ENCODE measurements around the gene ADIG.
"Not testable (repeated sequence)": the region's sequence is repeated elsewhere in the genome, so short reads cannot be mapped to it uniquely, and the experiment has no call there.

The ADIG gene

DNA sequence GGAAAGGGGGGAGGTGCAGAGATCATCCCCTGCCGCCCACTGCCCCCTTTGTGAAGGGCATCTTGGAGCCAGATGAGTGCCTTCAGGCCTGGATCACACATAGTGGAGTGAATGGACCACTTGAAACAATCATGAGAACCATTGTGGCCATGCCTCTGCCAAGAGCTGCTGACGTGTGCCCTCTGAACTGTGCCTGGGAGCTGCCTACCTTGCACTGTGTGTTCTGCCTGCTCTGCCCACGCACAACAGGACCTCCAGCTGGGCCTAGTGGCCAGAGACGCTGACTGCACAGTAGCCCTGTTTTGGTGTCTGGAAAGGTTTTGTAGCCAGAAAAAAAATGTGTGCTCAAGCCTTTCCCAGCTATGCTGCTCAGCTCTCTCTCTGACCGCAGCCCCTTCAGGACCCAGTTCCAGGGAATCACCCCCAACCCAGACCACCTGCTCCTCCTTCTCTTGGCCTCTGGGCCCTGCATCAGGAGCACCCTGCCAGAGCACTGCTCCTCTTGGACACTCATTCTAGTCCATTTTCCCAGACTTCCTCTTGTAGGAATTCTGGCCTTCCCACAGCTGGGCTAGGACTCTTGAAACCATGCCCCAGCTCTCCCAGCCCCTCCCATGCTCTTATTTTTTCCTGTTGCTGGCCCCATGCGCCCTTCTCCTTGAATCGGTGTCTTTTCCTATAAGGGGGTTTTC lies 1.6 kb upstream of the ADIG start:
- DNase-seq = no peak

DNA sequence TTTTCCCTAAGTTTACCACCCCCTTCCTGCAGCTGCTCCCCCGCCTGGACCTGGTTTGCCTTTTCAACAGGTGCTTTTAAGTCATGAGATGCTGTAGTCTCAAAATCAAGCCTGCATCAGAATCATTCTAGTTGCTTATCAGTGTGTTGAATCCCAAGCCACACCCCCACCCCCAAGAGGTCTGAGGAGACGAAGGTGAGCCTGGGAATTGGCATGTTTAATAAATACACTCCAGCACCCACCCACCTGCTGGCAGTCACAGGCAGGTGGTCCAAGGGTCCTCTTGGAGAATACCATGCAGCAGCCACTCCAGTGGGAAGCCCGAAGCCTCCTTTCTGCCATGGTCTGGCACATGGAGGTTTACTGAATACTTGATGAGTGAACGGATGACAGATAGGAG lies 1.1 kb upstream of the ADIG start:
- no peak for DNase-seq

DNA sequence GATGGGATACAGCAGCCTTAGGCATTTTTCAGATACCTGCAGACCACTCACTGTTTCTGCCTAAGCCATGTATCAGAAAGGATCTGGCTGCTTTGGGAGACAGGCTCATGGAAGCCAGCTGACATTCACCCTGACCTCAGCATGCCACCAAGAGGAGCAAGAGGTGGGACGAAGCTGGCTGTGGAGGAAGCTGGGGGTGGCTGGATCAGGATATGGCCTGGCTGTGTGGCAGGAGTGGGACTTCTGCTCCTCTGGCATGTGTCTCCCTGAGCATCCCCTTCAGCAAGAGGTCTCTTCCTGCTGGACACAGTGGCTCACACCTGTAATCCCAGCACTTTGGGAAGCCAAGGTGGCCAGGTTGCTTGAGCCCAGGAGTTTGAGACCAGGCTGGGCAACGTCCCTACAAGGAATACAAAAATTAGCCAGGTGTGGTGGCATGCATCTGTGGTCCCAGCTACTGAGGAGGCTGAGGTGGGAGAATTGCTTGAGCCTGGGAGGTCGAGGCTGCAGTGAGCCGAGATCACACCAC lies 897 bp downstream of the ADIG start:
- DNase-seq = no peak

DNA sequence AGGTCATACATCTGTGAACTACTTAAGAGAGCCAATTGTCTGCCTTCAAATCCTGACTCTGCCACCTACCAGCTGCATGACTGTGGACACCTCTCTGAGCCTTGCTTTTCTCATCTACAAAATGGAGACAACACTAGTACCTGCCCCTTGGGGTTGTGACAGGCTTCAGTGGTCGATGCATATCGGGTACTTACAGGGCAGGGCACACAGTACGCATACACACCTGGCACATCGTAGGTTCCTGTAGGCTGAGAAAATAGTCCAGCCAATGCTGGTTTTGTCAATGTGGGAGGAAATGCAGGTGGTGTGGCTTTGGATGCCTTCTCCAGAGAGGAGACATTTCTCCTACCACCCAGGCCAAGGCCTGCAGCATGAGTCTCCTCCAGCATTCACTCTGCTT lies 2.3 kb downstream of the ADIG start:
- DNase-seq = no peak

DNA sequence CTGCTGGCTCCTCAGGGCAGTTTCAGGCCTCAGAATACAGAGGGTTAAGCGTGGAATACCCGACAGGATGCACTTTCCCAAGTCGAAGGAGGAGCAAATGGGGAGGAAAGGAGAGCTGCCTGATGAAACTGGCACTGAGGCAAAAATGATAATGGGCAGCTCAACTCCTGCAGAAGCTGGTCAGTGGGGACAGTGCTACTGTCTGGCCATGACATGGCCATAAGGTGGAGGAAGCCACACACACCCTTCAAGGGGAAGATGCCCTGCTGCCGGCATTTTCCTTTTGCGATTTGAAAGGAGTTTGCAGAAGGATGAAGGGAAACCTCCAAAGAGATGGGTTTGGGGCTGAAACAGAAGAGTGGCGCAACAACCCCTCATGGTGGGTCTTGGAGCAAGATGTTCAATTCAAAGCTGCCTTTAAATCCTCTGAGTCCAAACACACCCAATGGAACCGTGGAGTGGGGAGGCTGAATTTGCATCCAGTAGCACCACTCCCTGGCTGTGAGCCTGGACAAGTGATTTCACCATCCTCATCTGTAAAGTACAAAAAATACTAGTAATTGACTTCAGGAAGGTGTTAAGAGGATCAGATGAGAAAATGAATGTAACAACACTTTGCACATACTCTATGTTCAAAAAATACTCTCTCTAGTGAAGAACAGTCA lies 3.2 kb downstream of the ADIG start:
- DNase-seq = no peak

DNA sequence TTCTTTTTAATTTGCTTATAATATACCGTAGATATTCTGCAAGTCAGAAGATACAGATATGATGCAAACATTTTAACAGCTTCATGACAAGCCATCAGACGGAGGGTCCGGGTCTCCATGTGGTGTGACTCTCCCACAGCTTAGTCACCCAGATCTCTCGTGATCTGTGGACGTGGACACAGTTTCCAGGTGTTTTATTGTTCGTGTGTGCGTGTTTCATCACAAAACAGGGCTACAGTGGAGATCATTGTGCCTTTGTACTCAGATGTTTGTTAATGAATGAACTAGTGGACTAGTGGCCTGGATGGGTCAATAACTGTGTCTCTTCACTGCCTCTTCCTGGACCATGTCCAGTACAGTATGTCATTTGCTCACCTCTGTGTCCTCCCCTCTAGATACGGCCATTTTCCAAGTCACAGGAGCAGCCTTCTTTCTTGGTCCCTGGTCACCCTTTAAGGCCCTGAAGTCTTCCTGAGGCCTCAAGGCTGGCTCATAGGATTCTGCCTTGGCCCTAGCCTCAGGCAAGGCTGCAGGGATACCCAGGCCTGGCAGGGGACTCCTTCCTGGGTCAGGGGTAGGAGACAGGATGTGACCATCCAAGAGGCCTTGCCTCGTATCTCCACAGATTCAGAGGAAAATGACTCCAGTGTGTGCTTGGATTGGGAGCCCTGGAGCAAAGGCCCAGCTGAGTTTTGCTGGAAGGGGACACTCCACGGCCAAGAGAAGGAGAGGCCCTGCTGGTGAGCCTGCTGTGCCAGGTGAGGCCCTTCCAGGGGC lies 4.6 kb downstream of the ADIG start:
- DNase-seq = no peak

DNA sequence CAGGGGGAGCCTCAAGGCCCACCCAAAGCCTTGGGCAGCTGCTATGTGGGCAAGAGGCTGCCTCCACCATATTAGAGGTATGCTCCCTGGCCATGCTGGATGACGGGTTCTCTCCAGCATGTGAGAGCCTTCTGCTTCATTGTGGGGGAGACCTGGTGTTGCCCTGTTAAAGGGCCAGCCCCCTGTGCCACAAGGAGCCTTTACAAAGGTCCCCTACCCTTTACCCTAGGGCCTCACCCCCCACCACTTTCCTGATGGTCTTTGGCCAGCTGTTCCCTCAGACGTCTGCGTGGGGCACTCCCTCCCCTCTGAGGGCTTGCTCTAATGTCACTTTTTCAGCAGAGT lies 5.2 kb downstream of the ADIG start:
- no peak for DNase-seq

DNA sequence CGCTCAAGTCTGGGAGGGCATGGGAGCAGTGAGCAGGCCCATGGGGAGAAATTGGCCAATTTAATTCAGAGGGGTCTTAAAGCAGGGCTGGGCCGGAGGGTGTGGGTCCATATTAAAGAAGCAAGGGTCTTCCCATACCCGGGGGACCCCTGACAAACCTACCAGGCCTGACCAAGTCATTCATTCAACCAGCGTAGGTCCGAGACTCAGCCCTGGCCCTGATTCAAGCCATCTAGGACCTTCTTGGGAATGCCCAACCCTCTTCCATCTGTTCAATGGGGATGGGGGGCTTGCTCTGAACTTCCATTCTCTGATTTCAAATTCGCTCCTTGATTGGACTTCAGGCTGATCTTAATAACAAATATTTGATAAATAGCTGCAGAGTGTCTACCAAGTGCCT lies 7.3 kb downstream of the ADIG start:
- no peak for DNase-seq

DNA sequence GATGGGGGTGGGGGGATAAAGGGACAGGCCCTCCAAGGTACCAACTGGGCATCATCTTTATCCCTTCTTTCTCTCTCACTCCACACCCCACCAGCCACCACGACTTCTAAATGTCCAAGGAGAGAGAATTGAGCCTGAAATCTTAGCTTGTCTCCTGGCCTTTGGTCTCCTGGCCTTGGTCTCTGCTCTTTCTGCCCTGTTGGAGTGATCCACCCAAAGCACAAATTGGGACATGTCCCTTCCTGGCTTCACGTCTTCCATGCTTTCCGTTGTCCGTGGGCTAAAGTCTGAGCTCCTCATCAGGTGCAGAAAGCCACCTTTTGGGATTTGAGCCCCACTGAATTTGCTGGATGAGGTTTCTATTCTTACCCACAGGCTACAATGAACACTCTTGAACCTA lies 8.4 kb downstream of the ADIG start:
- no peak for DNase-seq

DNA sequence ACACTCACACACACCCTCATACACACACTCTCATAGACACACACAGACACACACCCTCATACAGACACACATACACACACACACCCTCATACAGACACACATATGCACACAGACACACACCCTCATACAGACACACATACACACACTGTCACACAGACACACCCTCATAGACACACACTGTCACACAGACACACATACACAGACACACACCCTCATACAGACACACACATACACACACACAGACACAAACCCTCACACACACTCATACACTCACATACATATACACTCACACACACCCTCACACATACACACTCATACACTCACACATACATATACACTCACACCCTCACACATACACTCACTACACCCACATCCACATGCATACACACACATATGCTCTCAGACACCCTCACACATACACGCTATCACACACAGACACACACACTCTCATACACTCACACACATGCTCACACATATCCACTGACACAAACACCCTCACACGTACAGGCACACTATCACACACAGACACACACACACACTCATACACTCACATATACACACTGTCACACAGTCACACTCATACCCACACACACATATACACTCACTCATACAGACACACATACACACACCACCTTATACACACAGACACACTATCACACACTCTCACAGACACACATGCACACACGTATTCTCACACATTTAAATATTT lies 9.1 kb downstream of the ADIG start:
- DNase-seq = no peak

DNA sequence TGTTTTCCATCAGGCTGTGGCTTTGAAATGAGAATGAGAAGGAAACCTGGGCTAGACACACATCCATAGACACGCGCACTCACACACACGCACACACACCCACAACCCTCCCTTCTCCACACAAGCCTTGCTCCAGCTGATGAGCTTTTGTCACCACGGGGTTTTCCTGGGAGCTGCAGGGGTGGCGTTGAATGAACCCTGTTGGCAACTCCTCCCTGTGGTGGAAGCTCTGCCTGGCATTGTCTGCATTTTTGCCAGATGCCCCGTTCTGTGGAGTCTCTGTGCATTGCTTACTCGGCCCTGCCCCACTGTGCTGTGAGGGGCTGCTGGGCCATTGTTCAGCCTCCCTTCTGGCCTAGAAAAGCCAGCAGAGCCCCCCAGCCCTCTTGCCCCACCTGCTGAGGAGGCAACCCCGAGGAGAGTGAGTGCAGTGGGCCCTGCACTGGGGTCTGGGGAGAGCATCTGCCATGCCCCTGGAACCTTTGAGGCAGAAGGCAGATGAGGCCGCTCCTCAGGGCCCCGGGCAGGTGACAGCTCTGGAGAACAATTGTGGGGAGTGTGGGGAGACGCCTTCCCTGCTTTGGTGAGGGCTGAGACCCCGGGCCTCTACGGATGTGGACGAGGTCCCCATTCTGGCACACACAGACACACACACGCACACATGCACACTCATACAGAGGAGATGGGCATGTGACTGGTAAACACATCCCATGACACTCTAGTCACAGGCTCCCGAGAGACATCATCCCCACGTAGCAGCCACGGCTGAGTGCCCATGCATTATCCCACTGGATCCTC lies 9.9 kb downstream of the ADIG start:
- DNase-seq = no peak

DNA sequence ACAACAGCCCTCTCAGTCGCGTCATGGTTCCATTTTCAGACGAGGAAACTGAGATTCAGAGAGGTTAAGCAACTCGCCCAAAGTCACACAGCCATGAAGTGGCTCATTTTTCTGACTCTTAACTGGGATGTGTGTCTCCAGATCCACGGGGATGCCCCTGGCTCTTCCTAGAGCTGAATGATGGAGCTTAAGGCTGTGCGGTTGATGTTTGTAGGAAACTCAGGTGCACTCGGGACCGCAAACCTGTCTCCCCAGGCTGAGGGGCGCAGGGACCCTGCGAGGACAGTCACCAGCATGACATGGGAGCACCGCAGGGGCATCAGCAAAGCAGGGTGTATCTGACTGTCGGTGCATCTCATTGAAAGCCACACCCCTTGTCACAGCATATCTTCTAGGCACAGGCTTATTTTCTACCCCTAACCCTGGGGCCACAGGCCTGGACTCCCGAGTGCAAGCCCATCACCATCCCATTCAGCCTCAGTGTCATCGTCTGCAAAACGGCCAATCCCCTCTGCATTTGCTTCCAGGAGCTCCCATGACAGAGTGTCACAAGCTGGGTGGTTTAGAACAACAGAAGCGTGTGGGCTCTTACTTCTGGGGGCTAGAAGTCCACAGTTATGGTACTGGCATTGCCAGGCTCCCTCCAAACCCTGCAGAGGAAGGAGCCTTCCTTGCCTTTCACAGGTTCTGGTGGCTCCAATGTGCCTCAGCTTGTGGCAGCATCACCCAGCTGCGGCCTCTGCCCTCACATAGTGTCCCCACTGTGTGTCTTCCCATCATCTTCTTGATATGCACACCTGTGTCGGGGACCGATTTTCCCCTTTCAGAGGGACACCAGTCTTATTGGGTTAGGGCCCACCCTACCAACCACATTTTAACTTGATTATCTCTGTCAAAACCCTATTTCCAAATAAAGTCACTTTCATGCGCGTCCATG lies 10.7 kb downstream of the ADIG start:
- DNase-seq = no peak

DNA sequence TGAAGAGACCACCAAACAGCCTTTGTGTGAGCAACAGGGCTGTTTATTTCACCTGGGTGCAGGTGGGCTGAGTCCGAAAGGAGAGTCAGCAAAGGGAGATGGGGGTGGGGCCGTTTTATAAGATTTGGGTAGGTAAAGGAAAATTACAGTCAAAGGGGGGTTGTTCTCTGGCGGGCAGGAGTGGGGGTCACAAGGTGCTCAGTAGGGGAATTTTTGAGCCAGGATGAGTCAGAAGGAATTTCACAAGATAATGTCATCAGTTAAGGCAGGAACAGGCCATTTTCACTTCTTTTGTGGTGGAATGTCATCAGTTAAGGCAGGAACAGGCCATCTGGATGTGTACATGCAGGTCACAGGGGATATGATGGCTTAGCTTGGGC lies 11.4 kb downstream of the ADIG start:
- DNase-seq = not testable (repeated sequence)

DNA sequence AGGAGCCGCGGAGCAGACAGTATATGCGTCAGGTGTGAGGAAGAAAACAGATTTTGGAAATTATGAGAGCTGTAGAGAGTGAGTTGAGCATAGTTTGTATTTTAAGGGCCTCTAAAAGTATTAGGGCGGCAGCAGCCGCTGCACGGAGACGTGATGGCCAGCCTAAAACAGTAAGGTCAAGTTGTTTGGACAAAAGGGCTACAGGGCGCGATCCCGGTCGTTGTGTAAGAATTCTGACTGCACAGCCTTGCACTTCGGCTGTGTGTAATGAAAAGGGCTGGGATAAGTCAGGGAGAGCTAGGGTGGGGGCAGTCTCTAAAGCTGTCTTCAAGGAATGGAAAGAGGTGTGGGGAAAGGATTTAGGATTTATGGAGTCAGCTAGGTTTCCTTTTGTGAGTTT lies 13.3 kb downstream of the ADIG start:
- not testable (repeated sequence) for DNase-seq

DNA sequence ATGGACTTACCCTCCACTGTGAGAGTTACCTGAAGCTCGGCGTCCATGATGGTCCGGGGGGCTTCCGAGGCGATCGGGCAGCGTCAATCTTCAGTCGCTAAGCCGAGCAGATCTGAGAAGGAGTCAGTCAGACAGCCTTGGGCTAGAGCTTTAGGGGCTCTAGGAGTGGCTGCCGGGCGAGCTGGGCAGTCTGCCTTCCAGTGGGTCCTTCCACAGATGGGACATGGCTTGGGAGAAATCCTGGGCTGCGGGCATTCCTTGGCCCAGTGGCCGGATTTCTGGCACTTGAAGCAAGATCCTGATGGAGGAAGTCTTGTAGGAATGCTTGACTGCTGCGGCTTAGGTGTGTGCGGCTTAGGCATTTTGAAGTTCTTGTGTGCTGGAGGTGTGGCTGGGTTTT lies 14.9 kb downstream of the ADIG start:
- not testable (repeated sequence) for DNase-seq

DNA sequence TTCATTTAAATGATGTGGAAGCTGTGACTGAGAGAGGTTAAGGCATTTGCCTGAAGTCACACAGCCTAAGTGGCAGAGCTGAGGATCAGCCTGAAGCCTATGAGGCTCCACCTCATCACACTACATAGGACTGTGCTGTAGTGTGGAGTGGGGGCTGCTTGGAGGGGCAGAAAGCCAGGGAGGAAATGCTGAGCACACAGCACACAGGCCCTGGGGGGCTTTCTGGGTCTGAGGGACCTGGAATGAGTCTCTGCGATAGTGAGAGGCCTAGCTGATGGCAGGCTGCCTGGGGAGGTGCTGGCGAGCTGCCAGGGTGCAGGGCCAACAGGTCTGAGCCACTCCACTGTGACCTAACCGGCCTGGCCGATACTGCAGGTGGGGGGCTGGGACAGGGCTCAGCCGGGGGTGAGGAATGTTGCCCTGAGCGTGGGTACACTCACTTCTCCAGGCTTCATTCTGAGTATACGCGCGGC lies 18.4 kb downstream of the ADIG start:
- no peak for DNase-seq

DNA sequence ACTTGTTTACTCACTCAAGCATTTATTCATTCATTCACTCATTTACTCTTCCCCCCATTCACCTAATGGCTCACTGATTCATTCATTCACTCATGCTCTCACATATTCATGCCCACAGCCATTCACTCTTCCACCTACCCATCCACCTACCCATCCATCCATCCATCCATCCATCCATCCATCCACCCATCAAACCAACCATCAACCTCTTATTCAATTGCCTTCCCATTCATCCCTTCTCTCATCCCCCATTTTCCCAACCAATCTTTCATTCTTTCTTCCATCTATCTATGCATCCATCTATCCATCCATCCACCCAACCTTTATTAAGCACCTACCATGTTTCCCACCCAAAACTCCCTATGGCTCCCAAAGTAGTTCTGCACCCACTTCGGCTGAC lies 19.1 kb downstream of the ADIG start:
- DNase-seq = no peak

DNA sequence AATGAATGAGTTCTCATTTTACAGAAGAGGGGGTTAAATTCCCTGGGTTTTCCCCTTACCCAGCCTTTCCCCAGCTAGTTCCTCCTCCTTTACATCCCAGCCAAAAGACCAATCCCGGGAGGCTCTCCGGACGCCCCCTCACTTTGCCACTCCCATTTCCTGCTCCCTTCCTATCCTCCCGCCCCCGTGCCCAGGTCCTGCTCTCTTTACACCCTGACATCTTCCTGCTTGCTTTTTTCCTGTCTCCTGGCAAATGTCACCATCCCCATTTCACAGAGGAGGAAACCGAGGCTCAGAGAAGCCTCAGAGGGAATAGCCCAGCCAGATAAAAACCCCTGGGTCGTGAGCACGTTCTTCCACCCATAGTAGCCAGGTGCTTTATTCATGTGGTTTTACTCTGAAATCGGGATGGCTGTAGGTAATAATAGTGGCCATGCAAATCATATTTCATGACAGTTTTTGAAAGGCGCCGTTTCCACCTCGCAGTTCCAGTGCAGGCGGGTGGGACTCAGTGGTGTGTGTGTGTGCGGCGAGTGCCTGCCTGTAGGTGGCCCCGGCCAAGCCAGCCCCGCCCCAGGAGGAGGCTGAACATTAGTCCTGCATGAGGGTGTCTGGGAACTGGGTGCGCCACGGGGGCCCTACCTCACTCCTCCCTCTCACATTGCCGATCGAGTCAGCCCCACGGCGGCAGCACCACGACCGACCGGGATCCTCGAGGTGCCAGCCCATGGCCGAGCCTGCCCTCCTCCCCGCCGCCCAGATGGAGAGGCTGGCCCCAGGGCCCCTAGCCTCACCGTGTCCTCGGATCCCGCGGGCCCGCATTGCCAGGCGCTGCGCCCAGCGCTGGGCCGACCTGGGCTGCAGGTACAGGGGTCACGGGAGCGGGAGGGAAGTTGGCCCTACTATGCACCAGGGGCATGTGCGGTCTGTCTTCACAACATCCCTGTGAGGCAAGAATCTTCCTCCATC lies 20.5 kb downstream of the ADIG start, which contains the start of gene ARHGAP40:
TSS of gene ARHGAP40 (plus strand) at position 594 of the 969 bp plus-strand sequence.
- DNase-seq = no peak

DNA sequence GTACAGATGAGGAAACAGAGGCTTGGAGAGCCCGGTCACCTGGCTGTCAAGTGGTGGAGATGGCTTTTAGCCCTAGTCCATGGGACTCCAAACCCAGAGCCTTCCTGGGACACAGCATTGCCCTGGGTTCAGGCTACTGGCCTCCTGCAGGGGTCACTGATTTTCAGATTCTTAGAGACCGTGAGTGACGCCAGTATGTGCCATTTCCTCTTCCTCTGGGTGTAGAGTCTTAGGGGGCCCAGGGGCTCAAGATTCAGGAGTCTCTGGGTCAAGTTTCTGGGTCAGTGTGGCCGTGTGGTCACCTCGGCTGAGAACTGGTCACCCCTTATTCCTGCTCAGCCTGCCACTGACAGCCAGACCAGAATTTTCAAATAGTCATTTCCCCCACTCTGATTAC lies 21.2 kb downstream of the ADIG start:
- no peak for DNase-seq

DNA sequence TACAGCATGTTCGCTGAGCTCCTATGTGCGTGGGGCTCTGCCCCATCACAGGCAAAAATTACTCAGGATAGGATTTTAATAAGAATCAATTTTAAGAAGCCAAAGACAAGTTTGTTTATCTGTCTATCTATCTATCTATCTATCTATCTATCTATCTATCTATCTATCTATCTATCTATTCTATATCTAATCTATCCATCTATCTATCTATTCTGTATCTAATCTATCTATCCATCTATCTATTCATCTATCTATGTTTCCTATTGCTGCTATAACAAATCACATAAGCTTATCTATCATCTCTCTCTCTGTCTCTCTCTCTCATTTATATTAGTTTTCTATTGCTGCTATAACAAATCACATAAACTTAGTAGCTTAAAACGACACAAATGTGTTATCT lies 22.3 kb downstream of the ADIG start:
- DNase-seq = no peak
